ENCODE measurements around the gene LRP11.
"Not testable (repeated sequence)": the region's sequence is repeated elsewhere in the genome, so short reads cannot be mapped to it uniquely, and the experiment has no call there.

LRP11 gene

GRCh38 chr6:149863698-149864577 lies at the start of gene LRP11:
Gene LRP11, minus strand, starts transcription at chr6:149864359. Its CDS starts 339 bp downstream, at chr6:149864020.
- no peak for TF ChIP-seq CTCF (conservative IDR thresholded peaks at IDR 0.05; ENCODE audit: low read depth)
- peak within 1 kb of the TSS; percentile 98 for H3K27ac ChIP-seq
- DNase-seq (ENCODE audit: low spot score): peak; percentile 93
- POLR2A ChIA-PET (ENCODE audit: low non-redundant PET): interaction anchor here (0.5 to 0.8 kb wide), 2 partner anchors 17 to 32 kb away, joined by 3 read pairs; no protein-coding TSS in a partner anchor
- CTCF ChIA-PET: no interaction called here

GRCh38 chr6:149913540-149914240 lies 49.5 kb upstream of the LRP11 start:
- CTCF ChIA-PET: interaction anchor here (0.9 kb wide), 1 partner anchor 48 kb away, joined by 5 read pairs; no protein-coding TSS in a partner anchor
- H3K27ac ChIP-seq: no peak overlapping the region
- no peak for DNase-seq (ENCODE audit: low spot score)
- no peak for TF ChIP-seq CTCF (conservative IDR thresholded peaks at IDR 0.05; ENCODE audit: low read depth)
- POLR2A ChIA-PET (ENCODE audit: low non-redundant PET): no interaction called here

GRCh38 chr6:149913085-149913484 lies 48.9 kb upstream of the LRP11 start:
- ChIA-PET POLR2A (ENCODE audit: low non-redundant PET) (no interaction called here), CTCF (no interaction called here)
- H3K27ac ChIP-seq: no peak overlapping the region
- no peak for DNase-seq (ENCODE audit: low spot score)
- TF ChIP-seq CTCF (conservative IDR thresholded peaks at IDR 0.05; ENCODE audit: low read depth): no peak

- POLR2A ChIA-PET (ENCODE audit: low non-redundant PET); H3K27ac ChIP-seq; CTCF ChIA-PET; DNase-seq (ENCODE audit: low spot score): not testable (repeated sequence)
Measured at GRCh38 chr6:149912680-149913079, 48.5 kb upstream of the LRP11 start.

- ChIA-PET CTCF (interaction anchor here (0.6 kb wide), 1 partner anchor 13 kb away, joined by 3 read pairs; no protein-coding TSS in a partner anchor), POLR2A (ENCODE audit: low non-redundant PET) (no interaction called here)
- TF ChIP-seq CTCF (conservative IDR thresholded peaks at IDR 0.05; ENCODE audit: low read depth): no peak
- no peak overlapping the region for H3K27ac ChIP-seq
- no peak for DNase-seq (ENCODE audit: low spot score)
Measured at GRCh38 chr6:149910721-149911151, 46.6 kb upstream of the LRP11 start.

GRCh38 chr6:149909701-149910470 lies 45.7 kb upstream of the LRP11 start:
- TF ChIP-seq CTCF (conservative IDR thresholded peaks at IDR 0.05; ENCODE audit: low read depth): no peak
- POLR2A ChIA-PET (ENCODE audit: low non-redundant PET): no interaction called here
- H3K27ac ChIP-seq: no peak overlapping the region
- CTCF ChIA-PET: interaction anchor here (0.6 kb wide), 1 partner anchor 14 kb away, joined by 3 read pairs; no protein-coding TSS in a partner anchor
- no peak for DNase-seq (ENCODE audit: low spot score)

GRCh38 chr6:149908480-149908879 lies 44.3 kb upstream of the LRP11 start:
- POLR2A ChIA-PET (ENCODE audit: low non-redundant PET); H3K27ac ChIP-seq; DNase-seq (ENCODE audit: low spot score): not testable (repeated sequence)
- CTCF ChIA-PET: interaction anchor here (0.6 to 0.7 kb wide), 2 partner anchors 31 to 101 kb away, joined by 3 read pairs; no protein-coding TSS in a partner anchor
